ENCODE measurements around the gene NLRP6.
A peak's percentile ranks its signal among the peaks of the same experiment; 100 is the strongest.

GRCh38 chr11:307766-308708 lies 29.8 kb downstream of the NLRP6 start, which contains the start of gene IFITM2:
- peak in 1 of 3 experiments; percentile 4 for TF ChIP-seq CTCF (IDR thresholded peaks at IDR 0.05)
- TF ChIP-seq POLR2AphosphoS5 (IDR thresholded peaks at IDR 0.05) = peak; percentile 80 to 94
- TF ChIP-seq EP300 (IDR thresholded peaks at IDR 0.05) = peak; percentile 47
- TF ChIP-seq POLR2A (IDR thresholded peaks at IDR 0.05; ENCODE audit: low read depth) = peak; percentile 44

Measured in esophagus muscularis mucosa (tissue), 4 donors.